Neural crest cell (in vitro differentiated cells): ENCODE results near the gene KATNIP. TPM values are rescaled to one million over a fixed set of nuclear protein-coding genes. Genes with fewer than 3 reads are reported as not detected.
"Not testable (repeated sequence)": the region's sequence is repeated elsewhere in the genome, so short reads cannot be mapped to it uniquely, and the experiment has no call there.

Experiments
- DNase-seq: peaks from one replicate; pipeline ENCODE4 v3.0.0; 2021; ENCODE audit warnings: low read depth, mixed read lengths, low spot score
- H3K27ac Mint-ChIP-seq: one replicate; pipeline ENCODE4 v1.8.0; 2021; ENCODE audit warnings: mild to moderate bottlenecking, mixed read lengths; ENCODE audit not compliant: unreplicated experiment
- H3K27me3 Mint-ChIP-seq: 2 replicates; pipeline ENCODE4 v1.8.0; 2021; ENCODE audit warnings: low read depth, mild to moderate bottlenecking, mixed read lengths
- H3K36me3 Mint-ChIP-seq: 2 replicates; pipeline ENCODE4 v1.8.0; 2021; ENCODE audit warnings: low read depth, mild to moderate bottlenecking, mixed read lengths
- H3K4me1 Mint-ChIP-seq: 2 replicates; pipeline ENCODE4 v1.8.0; 2021; ENCODE audit warnings: mixed read lengths
- H3K4me3 Mint-ChIP-seq: one replicate; pipeline ENCODE4 v1.8.0; 2021; ENCODE audit warnings: mild to moderate bottlenecking, mixed read lengths
- H3K9me3 Mint-ChIP-seq: 2 replicates; pipeline ENCODE4 v1.8.0; 2021; ENCODE audit warnings: mixed read lengths
- total RNA-seq: library from RNA; stranded (reverse); gene quantifications from 2 replicates; pipeline ENCODE4 v1.2.1, GENCODE V29; 2021
- TF ChIP-seq, protein P1 (sequence below): fragments of 200-600 bp; sonication (generic); conservative IDR thresholded peaks from 2 replicates; pipeline ENCODE4 v1.5.0; 2021; ENCODE audit warnings: antibody characterized with exemption, mild to moderate bottlenecking

Gene KATNIP
- total RNA-seq, 1 donor from 2014 or later, result 27.6 TPM

DNA sequence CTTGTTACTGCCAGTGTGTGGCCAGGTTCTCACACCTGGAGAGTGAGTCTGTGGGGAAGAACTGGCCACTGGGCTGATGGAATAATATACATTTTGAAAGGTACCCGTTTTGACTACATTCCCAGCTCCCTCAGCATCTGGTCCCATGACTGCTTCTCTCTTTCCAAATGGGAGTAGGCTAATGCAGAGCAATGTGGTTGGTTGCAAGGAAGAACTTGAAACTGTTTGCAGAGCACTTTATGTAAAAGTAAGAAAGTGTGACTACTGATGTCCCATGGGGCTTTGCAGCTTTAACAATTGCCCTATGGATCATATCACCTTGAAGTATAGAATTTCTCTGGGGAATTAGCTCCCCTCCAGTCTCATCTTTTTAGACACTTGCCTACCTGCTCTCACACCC lies 9.0 kb downstream of the KATNIP start:
- DNase-seq, result no peak
- no peak overlapping the region for H3K27ac Mint-ChIP-seq
- no peaks in the 10 kb centered on the region for H3K9me3 Mint-ChIP-seq
- H3K27me3 Mint-ChIP-seq, result no peaks in the 10 kb centered on the region
- H3K4me3 Mint-ChIP-seq, result no peak overlapping the region
- H3K36me3 Mint-ChIP-seq, result no peaks in the 10 kb centered on the region
- no peaks in the 10 kb centered on the region for H3K4me1 Mint-ChIP-seq
- TF ChIP-seq, protein P1, sequence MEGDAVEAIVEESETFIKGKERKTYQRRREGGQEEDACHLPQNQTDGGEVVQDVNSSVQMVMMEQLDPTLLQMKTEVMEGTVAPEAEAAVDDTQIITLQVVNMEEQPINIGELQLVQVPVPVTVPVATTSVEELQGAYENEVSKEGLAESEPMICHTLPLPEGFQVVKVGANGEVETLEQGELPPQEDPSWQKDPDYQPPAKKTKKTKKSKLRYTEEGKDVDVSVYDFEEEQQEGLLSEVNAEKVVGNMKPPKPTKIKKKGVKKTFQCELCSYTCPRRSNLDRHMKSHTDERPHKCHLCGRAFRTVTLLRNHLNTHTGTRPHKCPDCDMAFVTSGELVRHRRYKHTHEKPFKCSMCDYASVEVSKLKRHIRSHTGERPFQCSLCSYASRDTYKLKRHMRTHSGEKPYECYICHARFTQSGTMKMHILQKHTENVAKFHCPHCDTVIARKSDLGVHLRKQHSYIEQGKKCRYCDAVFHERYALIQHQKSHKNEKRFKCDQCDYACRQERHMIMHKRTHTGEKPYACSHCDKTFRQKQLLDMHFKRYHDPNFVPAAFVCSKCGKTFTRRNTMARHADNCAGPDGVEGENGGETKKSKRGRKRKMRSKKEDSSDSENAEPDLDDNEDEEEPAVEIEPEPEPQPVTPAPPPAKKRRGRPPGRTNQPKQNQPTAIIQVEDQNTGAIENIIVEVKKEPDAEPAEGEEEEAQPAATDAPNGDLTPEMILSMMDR, result no peak

DNA sequence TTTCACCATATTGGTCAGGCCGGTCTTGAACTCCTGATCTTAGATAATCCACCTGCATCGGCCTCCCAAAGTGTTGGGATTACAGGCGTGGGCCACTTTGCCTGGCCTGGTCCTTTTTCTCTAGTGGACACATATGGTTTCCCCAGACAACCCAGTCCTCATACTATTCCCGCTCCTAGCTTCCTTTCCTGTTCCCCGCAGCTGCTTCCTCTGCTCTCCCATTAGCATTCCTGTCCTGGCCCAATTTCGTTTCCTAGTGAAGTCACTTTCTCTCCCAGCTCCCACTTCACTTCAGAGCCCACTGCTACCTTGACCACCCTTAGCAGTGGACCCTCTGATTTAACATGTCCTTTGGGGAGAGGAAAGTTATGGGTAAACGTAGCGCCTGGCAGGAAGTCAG lies 11.3 kb downstream of the KATNIP start:
- Mint-ChIP-seq H3K27me3 (no peaks in the 10 kb centered on the region), H3K4me1 (no peaks in the 10 kb centered on the region), H3K4me3 (no peak overlapping the region), H3K9me3 (no peaks in the 10 kb centered on the region), H3K27ac (no peak overlapping the region), H3K36me3 (no peaks in the 10 kb centered on the region)
- no peak for DNase-seq
- TF ChIP-seq, protein P1, result no peak

DNA sequence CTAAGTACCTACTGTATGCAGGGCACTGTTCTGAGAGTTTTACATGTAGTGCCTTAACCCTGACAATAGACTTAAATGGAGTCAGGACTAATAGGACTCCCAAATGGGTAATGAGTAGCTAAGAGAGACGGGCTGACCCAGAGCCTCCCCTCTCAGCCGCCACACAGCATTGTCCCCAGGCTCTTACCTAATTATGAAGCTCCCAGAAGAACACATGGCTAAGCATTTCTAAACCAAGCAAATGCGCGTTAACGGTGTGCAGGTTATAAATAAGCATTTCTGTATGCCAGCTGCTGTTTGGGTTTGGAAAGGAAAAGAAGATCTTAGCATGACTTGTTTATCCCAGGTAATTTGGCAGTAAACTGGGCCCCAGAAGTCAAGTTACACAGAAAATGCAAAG lies 14.3 kb downstream of the KATNIP start:
- Mint-ChIP-seq H3K4me1 (no peaks in the 10 kb centered on the region), H3K4me3 (no peak overlapping the region), H3K27me3 (no peaks in the 10 kb centered on the region), H3K27ac (peak overlapping the region; percentile 12), H3K36me3 (no peaks in the 10 kb centered on the region), H3K9me3 (no peaks in the 10 kb centered on the region)
- DNase-seq, result no peak
- TF ChIP-seq, protein P1, result no peak

DNA sequence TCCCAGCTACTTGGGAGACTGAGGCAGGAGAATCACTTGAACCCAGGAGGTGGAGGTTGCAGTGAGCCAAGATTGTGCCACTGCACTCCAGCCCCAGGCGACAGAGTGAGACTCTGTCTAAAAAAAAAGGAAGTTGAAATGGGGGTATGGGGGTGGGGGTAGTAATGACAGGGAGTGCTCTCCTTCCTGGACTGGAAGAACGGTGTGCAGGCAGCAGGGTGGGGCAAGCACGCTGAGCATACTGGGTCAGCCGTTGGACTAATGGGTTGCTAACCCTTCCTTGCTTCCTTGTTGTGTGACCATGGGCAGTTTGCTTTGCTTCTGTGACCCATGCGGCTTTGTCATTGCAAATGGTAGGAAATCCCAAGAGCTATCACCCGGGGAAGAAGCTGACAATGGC lies 16.5 kb downstream of the KATNIP start:
- no peak for DNase-seq
- TF ChIP-seq, protein P1, result no peak
- H3K27me3 Mint-ChIP-seq, result no peaks in the 10 kb centered on the region
- no peaks in the 10 kb centered on the region for H3K36me3 Mint-ChIP-seq
- H3K9me3 Mint-ChIP-seq, result no peaks in the 10 kb centered on the region
- no peak overlapping the region for H3K27ac Mint-ChIP-seq
- H3K4me3 Mint-ChIP-seq, result no peak overlapping the region
- H3K4me1 Mint-ChIP-seq, result no peaks in the 10 kb centered on the region

DNA sequence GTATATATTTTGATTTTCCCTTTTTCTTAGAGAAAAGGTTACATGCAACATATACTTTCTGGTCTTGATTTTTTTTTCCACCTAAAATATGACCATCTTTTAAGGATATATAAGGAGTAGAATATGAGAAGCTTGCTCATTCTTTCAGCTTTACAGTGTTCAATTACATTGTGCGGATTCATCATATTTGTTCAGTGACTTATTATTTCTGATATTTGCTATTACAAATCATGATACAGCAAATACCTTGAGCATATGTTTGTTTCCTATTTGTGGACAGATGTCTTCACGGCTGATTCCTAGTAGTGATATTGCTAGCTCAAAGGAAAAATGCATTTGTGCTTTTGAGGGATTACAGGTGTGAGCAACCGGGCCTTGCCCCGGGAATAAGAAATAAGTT lies 18.1 kb downstream of the KATNIP start:
- Mint-ChIP-seq H3K27me3 (no peaks in the 10 kb centered on the region), H3K4me3 (no peak overlapping the region), H3K27ac (no peak overlapping the region), H3K4me1 (peaks cover 8% of the 10 kb centered on the region), H3K36me3 (no peaks in the 10 kb centered on the region), H3K9me3 (no peaks in the 10 kb centered on the region)
- TF ChIP-seq, protein P1, result no peak
- DNase-seq, result no peak

DNA sequence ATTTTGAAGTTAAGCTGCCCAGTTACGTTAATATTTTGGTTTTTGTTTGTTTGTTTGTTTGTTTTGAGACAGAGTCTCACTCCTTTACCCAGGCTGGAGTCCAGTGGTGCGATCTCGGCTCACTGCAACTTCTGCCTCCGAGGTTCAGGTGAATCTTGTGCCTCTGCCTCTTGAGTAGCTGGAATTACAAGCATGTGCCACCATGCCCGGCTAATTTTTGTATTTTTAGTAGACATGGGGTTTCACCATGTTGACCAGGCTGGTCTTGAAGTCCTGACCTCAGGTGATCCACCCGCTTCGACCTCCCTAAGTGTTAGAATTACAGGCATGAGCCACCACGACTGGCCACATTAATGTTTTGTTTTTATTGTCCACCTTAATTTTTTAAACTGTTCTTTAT lies 21.0 kb downstream of the KATNIP start:
- not testable (repeated sequence) for H3K27ac Mint-ChIP-seq, H3K27me3 Mint-ChIP-seq, H3K4me1 Mint-ChIP-seq, H3K9me3 Mint-ChIP-seq, DNase-seq, H3K36me3 Mint-ChIP-seq, H3K4me3 Mint-ChIP-seq
